ENCODE measurements around the gene SLC48A1. TPM values are rescaled to one million over a fixed set of nuclear protein-coding genes. Genes with fewer than 3 reads are reported as not detected.

The SLC48A1 gene
- total and polyA plus RNA-seq, 2 experiments from 2014 or later, result 26.2 to 29.2 TPM

GRCh38 chr12:47787596-47788319 lies 14.7 kb downstream of the SLC48A1 start:
- H3K36me3 ChIP-seq, result peaks cover 50% of the 10 kb centered on the region
- no peak overlapping the region for H3K27ac ChIP-seq
- no peak overlapping the region for H3K4me3 ChIP-seq
- no peak for DNase-seq (ENCODE audit: low read depth in 1 of 2, low spot score in 1 of 2)
- H3K27me3 ChIP-seq, result no peaks in the 10 kb centered on the region
- H3K9me3 ChIP-seq (ENCODE audit: low read depth), result no peaks in the 10 kb centered on the region
- no peak for TF ChIP-seq CTCF (IDR thresholded peaks at IDR 0.05; ENCODE audit: low read depth, low read length)
- H3K4me1 ChIP-seq (ENCODE audit: low read depth), result no peaks in the 10 kb centered on the region

DNA sequence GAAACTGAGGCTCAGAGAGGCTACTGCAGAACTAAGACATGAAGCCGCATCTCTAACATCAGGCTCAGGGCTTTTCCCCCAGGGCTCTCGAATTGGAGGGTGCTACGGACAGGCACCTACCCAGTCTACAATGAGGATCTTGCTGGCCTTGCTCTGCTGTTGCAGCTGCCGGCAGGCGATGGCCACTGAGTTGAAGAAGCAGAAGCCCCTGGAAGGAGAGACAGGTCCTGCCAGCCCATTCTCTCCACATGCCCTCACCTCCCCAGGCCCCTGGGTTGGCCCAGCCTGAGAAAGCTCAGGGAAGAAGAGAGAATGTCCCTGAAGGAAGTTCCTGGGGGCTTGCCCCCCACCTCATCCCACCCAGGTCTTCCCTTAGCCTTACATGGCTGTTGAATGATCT lies 16.1 kb downstream of the SLC48A1 start:
- H3K36me3 ChIP-seq, result peaks cover 56% of the 10 kb centered on the region
- H3K9me3 ChIP-seq (ENCODE audit: low read depth), result no peaks in the 10 kb centered on the region

GRCh38 chr12:47789712-47790489 lies 16.9 kb downstream of the SLC48A1 start:
- Histone ChIP-seq H3K4me3 (no peak overlapping the region), H3K27me3 (no peaks in the 10 kb centered on the region), H3K9me3 (ENCODE audit: low read depth) (no peaks in the 10 kb centered on the region), H3K27ac (no peak overlapping the region), H3K36me3 (peaks cover 56% of the 10 kb centered on the region), H3K4me1 (ENCODE audit: low read depth) (no peaks in the 10 kb centered on the region)
- no peak for DNase-seq (ENCODE audit: low read depth in 1 of 2, low spot score in 1 of 2)
- TF ChIP-seq CTCF (IDR thresholded peaks at IDR 0.05; ENCODE audit: low read depth, low read length), result no peak

More for the DNA sequence above, 16.1 kb downstream of the SLC48A1 start:
- no peak for DNase-seq (ENCODE audit: low read depth in 1 of 2, low spot score in 1 of 2)
- TF ChIP-seq CTCF (IDR thresholded peaks at IDR 0.05; ENCODE audit: low read depth, low read length), result no peak
- H3K4me1 ChIP-seq (ENCODE audit: low read depth), result no peaks in the 10 kb centered on the region
- H3K4me3 ChIP-seq, result no peak overlapping the region
- H3K27me3 ChIP-seq, result no peaks in the 10 kb centered on the region
- H3K27ac ChIP-seq, result no peak overlapping the region

DNA sequence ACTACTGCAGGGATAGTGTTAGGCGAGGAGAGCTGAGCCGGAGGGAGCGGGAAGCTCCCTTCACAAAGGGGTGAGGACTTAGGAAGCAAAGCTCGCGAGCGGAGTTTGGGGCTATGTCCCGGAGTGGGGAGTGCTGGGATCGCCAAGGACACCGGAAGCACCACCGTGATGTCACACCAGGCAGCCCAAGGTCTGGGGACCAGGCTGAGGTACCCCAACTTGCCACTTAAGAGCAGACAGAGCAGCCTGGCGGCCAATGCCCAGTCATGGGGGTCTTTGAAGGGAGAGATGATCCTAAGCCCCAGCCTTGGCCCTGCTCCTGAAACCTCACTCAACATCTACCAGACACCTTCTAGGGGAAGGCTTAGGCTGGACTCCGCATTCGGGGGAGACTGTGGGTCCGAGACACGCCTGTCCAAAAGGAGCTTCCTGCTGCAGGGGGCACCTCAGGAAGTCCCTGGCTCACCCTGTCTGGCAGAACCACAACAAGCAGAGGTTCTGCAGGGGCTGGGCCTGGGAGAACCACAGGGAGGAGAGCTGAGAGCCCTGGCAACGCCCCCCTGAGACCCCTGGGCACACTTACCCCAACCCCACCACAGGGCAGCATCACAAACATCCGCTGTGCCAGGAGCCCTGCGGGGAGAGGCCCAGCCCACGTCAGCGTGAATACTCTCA lies 17.8 kb downstream of the SLC48A1 start:
- TF ChIP-seq CTCF (IDR thresholded peaks at IDR 0.05; ENCODE audit: low read depth, low read length), result no peak

GRCh38 chr12:47791351-47791746 lies 18.3 kb downstream of the SLC48A1 start:
- no peaks in the 10 kb centered on the region for H3K9me3 ChIP-seq (ENCODE audit: low read depth)
- H3K27ac ChIP-seq, result no peak overlapping the region
- no peak overlapping the region for H3K4me3 ChIP-seq
- no peak for TF ChIP-seq CTCF (IDR thresholded peaks at IDR 0.05; ENCODE audit: low read depth, low read length)
- H3K36me3 ChIP-seq, result peaks cover 52% of the 10 kb centered on the region
- no peaks in the 10 kb centered on the region for H3K27me3 ChIP-seq
- no peak for DNase-seq (ENCODE audit: low read depth in 1 of 2, low spot score in 1 of 2)
- no peaks in the 10 kb centered on the region for H3K4me1 ChIP-seq (ENCODE audit: low read depth)

More for the DNA sequence above, 17.8 kb downstream of the SLC48A1 start:
- H3K27me3 ChIP-seq, result no peaks in the 10 kb centered on the region
- DNase-seq (ENCODE audit: low read depth in 1 of 2, low spot score in 1 of 2), result no peak
- no peaks in the 10 kb centered on the region for H3K4me1 ChIP-seq (ENCODE audit: low read depth)
- no peaks in the 10 kb centered on the region for H3K9me3 ChIP-seq (ENCODE audit: low read depth)
- peaks cover 56% of the 10 kb centered on the region for H3K36me3 ChIP-seq
- no peak overlapping the region for H3K27ac ChIP-seq
- H3K4me3 ChIP-seq, result no peak overlapping the region
